ENCODE results near the gene KCNH1. TPM values are rescaled to one million over a fixed set of nuclear protein-coding genes. Genes with fewer than 3 reads are reported as not detected.

The KCNH1 gene
- total and polyA plus RNA-seq, 2 experiments from 2014 or later, result 0.28 TPM; not detected in 1

DNA sequence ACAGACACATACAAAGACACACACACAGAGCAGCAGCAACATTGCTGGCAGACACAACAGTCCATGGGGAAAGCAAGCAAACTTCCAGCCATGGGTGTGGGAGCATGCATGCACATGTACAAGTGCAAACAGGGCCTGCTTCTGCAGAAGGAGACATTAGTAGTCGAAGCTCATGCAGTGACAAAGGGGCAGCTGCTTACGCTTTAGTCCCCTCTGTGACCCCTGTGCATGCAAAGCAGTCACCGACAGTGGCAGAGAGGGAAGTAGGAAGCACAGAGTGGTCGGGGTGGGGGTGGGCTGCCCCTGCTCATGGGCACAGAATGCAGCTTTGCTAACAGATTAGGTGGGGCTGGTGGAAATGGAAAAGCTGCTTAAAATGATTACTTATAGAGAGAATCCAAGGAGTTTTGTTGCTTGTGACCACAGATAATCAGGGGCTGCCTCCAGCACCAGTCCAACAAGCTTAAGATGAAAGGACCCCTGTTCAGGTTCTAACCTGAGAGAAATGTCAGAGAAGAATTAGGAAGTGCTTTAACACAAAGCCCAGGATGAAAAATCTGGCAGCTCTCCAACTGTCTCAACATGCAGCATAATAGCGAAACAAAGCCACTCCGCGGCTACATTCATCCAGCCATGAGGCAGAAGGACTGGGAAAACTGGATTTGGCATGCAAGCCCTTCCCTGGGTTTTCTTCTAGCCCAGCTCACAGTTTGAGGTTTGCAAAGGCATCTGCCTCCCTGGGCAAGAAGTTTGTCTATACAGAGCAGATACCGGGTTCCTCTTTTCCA lies 378.9 kb downstream of the KCNH1 start:
- no peaks in the 10 kb centered on the region for H3F3A ChIP-seq (replicated peaks; ENCODE audit: low read depth)
- H3K4me3 ChIP-seq, result no peak overlapping the region
- DNase-seq (ENCODE audit: low spot score), result no peak
- no peaks in the 10 kb centered on the region for H3K27me3 ChIP-seq (ENCODE audit: insufficient read depth)
- TF ChIP-seq, protein P1, sequence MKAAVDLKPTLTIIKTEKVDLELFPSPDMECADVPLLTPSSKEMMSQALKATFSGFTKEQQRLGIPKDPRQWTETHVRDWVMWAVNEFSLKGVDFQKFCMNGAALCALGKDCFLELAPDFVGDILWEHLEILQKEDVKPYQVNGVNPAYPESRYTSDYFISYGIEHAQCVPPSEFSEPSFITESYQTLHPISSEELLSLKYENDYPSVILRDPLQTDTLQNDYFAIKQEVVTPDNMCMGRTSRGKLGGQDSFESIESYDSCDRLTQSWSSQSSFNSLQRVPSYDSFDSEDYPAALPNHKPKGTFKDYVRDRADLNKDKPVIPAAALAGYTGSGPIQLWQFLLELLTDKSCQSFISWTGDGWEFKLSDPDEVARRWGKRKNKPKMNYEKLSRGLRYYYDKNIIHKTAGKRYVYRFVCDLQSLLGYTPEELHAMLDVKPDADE (IDR thresholded peaks at IDR 0.05), result no peak
- TF ChIP-seq EZH2phosphoT487 (IDR thresholded peaks at IDR 0.05; ENCODE audit: unreplicated experiment) (no peak), JUNB (IDR thresholded peaks at IDR 0.05; ENCODE audit: unreplicated experiment) (no peak), STAT1 (IDR thresholded peaks at IDR 0.05; ENCODE audit: unreplicated experiment) (no peak)
- Mint-ChIP-seq H3K4me3 (no peak overlapping the region), H3K9me3 (peaks cover under 1% of the 10 kb centered on the region; the same call in 2 of the 3 replicates), H3K27me3 (ENCODE audit: insufficient read depth, low read depth, poor library complexity) (peaks cover 3% of the 10 kb centered on the region), H3K4me1 (peaks cover 26% of the 10 kb centered on the region), H3K36me3 (ENCODE audit: low read depth) (no peaks in the 10 kb centered on the region), H3K27ac (no peak overlapping the region; the same call in 1 of the 2 replicates)
- H2AFZ ChIP-seq, result peak overlapping the region; percentile 72; the same call in 1 of the 2 replicates
- H3K27ac ChIP-seq (ENCODE audit: low read depth), result no peak overlapping the region
- 0 out of 2 replicates have a peak, but pooled peaks cover 2% of the 10 kb centered on the region for H3K9me2 ChIP-seq (ENCODE audit: insufficient read depth)
- peaks cover 4% of the 10 kb centered on the region; the same call in 1 of the 2 replicates for H3K4me1 ChIP-seq (ENCODE audit: insufficient read depth)
- H4K20me1 ChIP-seq (replicated peaks; ENCODE audit: insufficient read depth), result no peaks in the 10 kb centered on the region
- no peaks in the 10 kb centered on the region for H3K36me3 ChIP-seq (ENCODE audit: insufficient read depth)
- no peak overlapping the region for H3K4me2 ChIP-seq
- ATAC-seq, result peak; percentile 38; the same call in 2 of the 3 replicates
- H3K79me2 ChIP-seq (replicated peaks; ENCODE audit: insufficient read depth), result no peaks in the 10 kb centered on the region

DNA sequence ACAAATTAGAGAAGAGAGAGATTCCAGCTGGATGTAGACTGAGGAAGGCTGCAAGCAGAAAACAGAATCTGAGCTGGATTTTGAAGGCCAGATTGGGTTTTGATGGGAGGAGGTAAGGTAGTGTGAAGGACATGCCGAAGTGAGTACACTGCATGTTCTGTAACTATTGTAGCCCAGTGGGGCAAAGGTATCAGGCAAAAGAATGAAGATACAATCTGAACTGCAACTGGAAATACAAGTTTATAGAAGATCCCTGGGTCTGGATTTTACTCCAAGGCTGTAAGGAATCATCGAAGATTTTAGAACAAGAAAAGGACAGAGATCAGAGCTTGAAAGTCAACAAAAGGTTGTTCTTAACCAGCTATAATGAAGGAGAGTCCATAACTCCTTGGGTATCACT lies 382.0 kb downstream of the KCNH1 start:
- Histone ChIP-seq H3K36me3 (ENCODE audit: insufficient read depth) (no peaks in the 10 kb centered on the region), H2AFZ (no peak overlapping the region), H3F3A (replicated peaks; ENCODE audit: low read depth) (no peaks in the 10 kb centered on the region), H3K4me2 (no peak overlapping the region), H3K9me2 (ENCODE audit: insufficient read depth) (0 out of 2 replicates have a peak, but pooled peaks cover under 1% of the 10 kb centered on the region), H3K27me3 (ENCODE audit: insufficient read depth) (no peaks in the 10 kb centered on the region), H3K4me1 (ENCODE audit: insufficient read depth) (no peaks in the 10 kb centered on the region), H3K4me3 (no peak overlapping the region), H3K27ac (ENCODE audit: low read depth) (no peak overlapping the region), H4K20me1 (replicated peaks; ENCODE audit: insufficient read depth) (no peaks in the 10 kb centered on the region), H3K79me2 (replicated peaks; ENCODE audit: insufficient read depth) (no peaks in the 10 kb centered on the region)
- DNase-seq (ENCODE audit: low spot score), result no peak
- no peak overlapping the region for H3K27ac Mint-ChIP-seq
- no peak overlapping the region for H3K4me3 Mint-ChIP-seq
- no peaks in the 10 kb centered on the region for H3K9me3 Mint-ChIP-seq
- peaks cover 15% of the 10 kb centered on the region for H3K4me1 Mint-ChIP-seq
- H3K36me3 Mint-ChIP-seq (ENCODE audit: low read depth), result no peaks in the 10 kb centered on the region
- H3K27me3 Mint-ChIP-seq (ENCODE audit: insufficient read depth, low read depth, poor library complexity), result peaks cover 2% of the 10 kb centered on the region
- ATAC-seq, result no peak
- TF ChIP-seq POLR2AphosphoS5 (IDR thresholded peaks at IDR 0.05; ENCODE audit: low read depth) (no peak), ZNF114 (CRISPR knock-in tag; IDR thresholded peaks at IDR 0.05) (no peak), STAT1 (IDR thresholded peaks at IDR 0.05; ENCODE audit: unreplicated experiment) (no peak), EZH2phosphoT487 (IDR thresholded peaks at IDR 0.05; ENCODE audit: unreplicated experiment) (no peak), EZH2 (IDR thresholded peaks at IDR 0.05; ENCODE audit: low read depth, unreplicated experiment) (no peak), ZNF331 (CRISPR knock-in tag; IDR thresholded peaks at IDR 0.05; ENCODE audit: low read depth) (no peak)
- TF ChIP-seq, protein P1 (IDR thresholded peaks at IDR 0.05), result no peak
- TF ChIP-seq, protein P2, sequence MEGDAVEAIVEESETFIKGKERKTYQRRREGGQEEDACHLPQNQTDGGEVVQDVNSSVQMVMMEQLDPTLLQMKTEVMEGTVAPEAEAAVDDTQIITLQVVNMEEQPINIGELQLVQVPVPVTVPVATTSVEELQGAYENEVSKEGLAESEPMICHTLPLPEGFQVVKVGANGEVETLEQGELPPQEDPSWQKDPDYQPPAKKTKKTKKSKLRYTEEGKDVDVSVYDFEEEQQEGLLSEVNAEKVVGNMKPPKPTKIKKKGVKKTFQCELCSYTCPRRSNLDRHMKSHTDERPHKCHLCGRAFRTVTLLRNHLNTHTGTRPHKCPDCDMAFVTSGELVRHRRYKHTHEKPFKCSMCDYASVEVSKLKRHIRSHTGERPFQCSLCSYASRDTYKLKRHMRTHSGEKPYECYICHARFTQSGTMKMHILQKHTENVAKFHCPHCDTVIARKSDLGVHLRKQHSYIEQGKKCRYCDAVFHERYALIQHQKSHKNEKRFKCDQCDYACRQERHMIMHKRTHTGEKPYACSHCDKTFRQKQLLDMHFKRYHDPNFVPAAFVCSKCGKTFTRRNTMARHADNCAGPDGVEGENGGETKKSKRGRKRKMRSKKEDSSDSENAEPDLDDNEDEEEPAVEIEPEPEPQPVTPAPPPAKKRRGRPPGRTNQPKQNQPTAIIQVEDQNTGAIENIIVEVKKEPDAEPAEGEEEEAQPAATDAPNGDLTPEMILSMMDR (conservative IDR thresholded peaks at IDR 0.05; ENCODE audit: low read depth in 2 of 2), result no peak
- TF ChIP-seq, protein P3, sequence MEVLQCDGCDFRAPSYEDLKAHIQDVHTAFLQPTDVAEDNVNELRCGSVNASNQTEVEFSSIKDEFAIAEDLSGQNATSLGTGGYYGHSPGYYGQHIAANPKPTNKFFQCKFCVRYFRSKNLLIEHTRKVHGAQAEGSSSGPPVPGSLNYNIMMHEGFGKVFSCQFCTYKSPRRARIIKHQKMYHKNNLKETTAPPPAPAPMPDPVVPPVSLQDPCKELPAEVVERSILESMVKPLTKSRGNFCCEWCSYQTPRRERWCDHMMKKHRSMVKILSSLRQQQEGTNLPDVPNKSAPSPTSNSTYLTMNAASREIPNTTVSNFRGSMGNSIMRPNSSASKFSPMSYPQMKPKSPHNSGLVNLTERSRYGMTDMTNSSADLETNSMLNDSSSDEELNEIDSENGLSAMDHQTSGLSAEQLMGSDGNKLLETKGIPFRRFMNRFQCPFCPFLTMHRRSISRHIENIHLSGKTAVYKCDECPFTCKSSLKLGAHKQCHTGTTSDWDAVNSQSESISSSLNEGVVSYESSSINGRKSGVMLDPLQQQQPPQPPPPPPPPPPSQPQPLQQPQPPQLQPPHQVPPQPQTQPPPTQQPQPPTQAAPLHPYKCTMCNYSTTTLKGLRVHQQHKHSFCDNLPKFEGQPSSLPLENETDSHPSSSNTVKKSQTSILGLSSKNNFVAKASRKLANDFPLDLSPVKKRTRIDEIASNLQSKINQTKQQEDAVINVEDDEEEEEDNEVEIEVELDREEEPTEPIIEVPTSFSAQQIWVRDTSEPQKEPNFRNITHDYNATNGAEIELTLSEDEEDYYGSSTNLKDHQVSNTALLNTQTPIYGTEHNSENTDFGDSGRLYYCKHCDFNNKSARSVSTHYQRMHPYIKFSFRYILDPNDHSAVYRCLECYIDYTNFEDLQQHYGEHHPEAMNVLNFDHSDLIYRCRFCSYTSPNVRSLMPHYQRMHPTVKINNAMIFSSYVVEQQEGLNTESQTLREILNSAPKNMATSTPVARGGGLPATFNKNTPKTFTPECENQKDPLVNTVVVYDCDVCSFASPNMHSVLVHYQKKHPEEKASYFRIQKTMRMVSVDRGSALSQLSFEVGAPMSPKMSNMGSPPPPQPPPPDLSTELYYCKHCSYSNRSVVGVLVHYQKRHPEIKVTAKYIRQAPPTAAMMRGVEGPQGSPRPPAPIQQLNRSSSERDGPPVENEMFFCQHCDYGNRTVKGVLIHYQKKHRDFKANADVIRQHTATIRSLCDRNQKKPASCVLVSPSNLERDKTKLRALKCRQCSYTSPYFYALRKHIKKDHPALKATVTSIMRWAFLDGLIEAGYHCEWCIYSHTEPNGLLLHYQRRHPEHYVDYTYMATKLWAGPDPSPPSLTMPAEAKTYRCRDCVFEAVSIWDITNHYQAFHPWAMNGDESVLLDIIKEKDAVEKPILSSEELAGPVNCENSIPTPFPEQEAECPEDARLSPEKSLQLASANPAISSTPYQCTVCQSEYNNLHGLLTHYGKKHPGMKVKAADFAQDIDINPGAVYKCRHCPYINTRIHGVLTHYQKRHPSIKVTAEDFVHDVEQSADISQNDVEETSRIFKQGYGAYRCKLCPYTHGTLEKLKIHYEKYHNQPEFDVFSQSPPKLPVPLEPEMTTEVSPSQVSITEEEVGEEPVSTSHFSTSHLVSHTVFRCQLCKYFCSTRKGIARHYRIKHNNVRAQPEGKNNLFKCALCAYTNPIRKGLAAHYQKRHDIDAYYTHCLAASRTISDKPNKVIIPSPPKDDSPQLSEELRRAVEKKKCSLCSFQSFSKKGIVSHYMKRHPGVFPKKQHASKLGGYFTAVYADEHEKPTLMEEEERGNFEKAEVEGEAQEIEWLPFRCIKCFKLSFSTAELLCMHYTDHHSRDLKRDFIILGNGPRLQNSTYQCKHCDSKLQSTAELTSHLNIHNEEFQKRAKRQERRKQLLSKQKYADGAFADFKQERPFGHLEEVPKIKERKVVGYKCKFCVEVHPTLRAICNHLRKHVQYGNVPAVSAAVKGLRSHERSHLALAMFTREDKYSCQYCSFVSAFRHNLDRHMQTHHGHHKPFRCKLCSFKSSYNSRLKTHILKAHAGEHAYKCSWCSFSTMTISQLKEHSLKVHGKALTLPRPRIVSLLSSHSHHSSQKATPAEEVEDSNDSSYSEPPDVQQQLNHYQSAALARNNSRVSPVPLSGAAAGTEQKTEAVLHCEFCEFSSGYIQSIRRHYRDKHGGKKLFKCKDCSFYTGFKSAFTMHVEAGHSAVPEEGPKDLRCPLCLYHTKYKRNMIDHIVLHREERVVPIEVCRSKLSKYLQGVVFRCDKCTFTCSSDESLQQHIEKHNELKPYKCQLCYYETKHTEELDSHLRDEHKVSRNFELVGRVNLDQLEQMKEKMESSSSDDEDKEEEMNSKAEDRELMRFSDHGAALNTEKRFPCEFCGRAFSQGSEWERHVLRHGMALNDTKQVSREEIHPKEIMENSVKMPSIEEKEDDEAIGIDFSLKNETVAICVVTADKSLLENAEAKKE (CRISPR knock-in tag; IDR thresholded peaks at IDR 0.05), result no peak

Measured in GM23338 (cell line).